Astrocyte of the spinal cord (primary cell): ENCODE results near the gene RAB5A.
A peak's percentile ranks its signal among the peaks of the same experiment; 100 is the strongest.
"Not testable (repeated sequence)": the region's sequence is repeated elsewhere in the genome, so short reads cannot be mapped to it uniquely, and the experiment has no call there.

ENCODE experiments used
- DNase-seq: peaks from one replicate; pipeline ENCODE4 v3.0.0; 2011; ENCODE audit warnings: low read depth, low spot score
- H3K4me3 ChIP-seq: 2 replicates; pipeline ENCODE4 v1.5.1; 2011; ENCODE audit warnings: low read depth, mild to moderate bottlenecking, low read length, moderate library complexity
- in situ Hi-C: cut with HindIII; loops from 2 replicates; pipeline ENCODE4 v1.10.0; 2017; ENCODE audit warnings: low sequenced_read_pairs
- TF ChIP-seq, protein P1 (sequence below): IDR thresholded peaks from 2 replicates; pipeline ENCODE4 v1.5.1; 2012; ENCODE audit warnings: low read depth, mild to moderate bottlenecking, low read length, inconsistent platforms

Gene RAB5A

DNA sequence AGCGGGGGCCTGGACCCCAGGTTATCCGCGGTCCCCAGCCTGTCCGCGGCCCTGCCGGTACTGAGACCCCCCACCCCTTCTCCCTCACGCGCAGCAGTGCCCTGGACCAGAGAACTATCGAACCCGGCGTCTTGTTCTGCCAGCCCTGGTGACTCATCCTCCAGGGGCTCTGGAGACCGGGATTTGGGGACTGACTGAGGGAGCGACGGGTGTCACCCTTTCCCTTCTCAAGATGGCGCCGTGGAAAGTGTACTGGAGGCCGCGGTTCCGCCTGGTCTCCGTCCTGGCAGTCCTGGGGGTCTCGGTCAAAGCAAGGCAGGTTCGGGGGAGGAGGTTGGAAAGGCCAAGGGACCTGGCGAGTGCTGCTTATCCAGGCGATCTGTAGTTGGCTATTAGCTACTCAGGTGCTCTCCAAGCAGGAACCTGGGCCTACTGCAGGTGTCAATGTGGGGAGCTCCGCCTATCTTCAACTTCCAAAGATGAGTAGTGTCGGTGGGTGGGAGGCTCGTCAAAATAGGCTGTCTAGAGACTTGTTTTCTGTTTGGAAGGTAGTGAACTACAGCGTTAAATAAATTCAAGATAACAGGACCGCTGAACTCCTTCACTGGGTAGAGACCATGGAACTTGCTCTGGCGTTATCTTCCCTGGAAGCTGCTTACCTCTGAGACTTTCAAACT lies 790 bp downstream of the RAB5A start:
- peak; percentile 48 for DNase-seq
- TF ChIP-seq, protein P1, sequence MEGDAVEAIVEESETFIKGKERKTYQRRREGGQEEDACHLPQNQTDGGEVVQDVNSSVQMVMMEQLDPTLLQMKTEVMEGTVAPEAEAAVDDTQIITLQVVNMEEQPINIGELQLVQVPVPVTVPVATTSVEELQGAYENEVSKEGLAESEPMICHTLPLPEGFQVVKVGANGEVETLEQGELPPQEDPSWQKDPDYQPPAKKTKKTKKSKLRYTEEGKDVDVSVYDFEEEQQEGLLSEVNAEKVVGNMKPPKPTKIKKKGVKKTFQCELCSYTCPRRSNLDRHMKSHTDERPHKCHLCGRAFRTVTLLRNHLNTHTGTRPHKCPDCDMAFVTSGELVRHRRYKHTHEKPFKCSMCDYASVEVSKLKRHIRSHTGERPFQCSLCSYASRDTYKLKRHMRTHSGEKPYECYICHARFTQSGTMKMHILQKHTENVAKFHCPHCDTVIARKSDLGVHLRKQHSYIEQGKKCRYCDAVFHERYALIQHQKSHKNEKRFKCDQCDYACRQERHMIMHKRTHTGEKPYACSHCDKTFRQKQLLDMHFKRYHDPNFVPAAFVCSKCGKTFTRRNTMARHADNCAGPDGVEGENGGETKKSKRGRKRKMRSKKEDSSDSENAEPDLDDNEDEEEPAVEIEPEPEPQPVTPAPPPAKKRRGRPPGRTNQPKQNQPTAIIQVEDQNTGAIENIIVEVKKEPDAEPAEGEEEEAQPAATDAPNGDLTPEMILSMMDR: no peak
- in situ Hi-C loops: no loop called here
- peak overlapping the region; percentile 99 for H3K4me3 ChIP-seq

DNA sequence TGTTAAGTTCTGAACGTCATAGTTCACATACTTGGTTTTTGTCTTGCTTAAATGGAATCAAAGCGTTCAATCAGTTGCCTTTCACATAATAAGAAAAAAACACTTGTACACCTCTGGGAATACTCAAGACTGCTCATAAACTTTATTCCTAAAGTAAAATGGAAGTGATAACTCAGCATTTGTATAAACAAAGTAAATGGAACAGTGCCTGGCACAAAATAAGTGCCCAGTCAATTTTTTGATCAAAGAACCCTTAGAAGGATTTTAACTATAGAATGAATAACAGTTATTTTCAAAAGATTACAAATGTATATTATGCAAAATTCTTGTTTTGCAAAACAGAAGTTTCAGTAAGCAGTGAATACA lies 1.3 kb downstream of the RAB5A start:
- H3K4me3 ChIP-seq: peak overlapping the region; percentile 99
- TF ChIP-seq, protein P1: no peak
- peak; percentile 14 for DNase-seq
- in situ Hi-C loops: no loop called here

DNA sequence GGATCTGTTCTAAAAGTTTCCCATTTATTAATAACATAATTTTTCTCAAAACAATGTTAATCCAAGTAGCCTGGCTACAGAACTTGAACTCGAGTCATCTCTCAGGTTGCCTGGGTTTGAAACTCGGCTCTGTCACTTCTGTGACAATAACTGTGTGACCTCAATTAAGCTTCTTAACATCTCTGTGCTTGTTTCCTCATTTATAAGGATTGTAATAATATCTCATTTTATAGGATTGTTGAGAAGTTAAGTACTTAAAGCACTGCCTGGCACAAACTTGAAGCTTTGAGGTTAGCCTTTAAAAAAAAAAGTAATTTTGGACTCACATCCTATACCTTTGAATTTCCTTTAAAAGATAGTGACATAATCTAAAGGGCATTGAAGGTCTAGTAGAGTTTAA lies 3.4 kb downstream of the RAB5A start:
- TF ChIP-seq, protein P1: no peak
- in situ Hi-C loops: no loop called here
- no peak for DNase-seq
- H3K4me3 ChIP-seq: no peak overlapping the region

DNA sequence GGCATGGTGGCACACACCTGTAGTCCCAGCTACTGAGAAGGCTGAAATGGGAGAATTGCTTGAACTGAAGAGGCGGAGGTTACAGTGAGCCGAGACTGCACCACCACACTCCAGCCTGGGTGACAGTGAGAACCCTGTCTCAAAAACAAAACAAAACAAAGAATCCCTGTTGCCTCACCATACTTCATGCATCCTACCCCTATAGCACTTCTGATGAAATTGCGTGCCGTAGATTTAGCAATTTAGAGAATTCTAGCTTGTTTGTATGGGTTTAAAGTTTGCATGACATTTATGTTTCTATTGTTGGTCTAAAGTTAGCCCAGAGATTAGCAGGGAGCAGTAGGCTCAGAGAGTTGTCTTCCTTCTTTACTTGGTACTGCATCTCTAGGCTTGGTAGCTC lies 7.8 kb downstream of the RAB5A start:
- in situ Hi-C loops: no loop called here
- H3K4me3 ChIP-seq: no peak overlapping the region
- TF ChIP-seq, protein P1: no peak
- DNase-seq: no peak

DNA sequence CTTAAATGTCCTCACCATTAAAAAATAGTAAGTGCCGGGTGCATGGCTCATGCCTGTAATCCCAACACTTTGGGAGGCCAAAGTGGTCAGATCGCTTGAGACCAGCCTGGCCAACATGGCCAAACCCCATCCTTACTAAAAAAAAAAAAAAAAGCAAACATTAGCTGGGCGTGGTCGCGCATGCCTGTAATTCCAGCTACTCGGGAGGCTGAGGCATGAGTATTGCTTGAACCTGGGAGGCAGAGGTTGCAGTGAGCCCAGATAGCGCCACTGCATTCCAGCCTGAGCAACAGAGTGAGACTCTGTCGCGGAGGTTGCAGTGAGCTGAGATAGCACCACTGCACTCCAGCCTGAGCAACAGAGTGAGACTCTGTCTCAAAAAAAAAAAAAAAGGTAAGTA lies 10.5 kb downstream of the RAB5A start:
- DNase-seq, in situ Hi-C loops, H3K4me3 ChIP-seq: not testable (repeated sequence)

DNA sequence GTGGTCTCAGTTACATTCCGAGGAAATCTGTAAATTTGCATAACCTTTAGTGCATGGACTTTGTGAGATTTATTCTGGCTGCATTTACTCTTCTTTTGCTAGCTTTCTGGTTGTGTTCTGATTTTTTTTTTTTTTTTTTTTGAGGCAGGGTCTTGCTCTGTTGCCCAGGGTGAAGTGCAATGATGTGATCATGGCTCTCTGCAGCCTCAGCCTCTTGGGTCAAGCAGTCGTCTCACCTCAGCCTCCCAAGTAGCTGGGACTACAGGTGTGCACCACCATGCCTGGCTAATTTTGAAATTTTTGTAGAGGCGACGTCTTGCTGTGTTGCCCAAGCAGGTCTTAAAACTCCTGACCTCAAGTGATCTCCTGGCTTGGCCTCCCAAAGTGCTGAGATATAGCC lies 12.6 kb downstream of the RAB5A start:
- TF ChIP-seq, protein P1: no peak
- no peak overlapping the region for H3K4me3 ChIP-seq
- DNase-seq: no peak
- in situ Hi-C loops: no loop called here

DNA sequence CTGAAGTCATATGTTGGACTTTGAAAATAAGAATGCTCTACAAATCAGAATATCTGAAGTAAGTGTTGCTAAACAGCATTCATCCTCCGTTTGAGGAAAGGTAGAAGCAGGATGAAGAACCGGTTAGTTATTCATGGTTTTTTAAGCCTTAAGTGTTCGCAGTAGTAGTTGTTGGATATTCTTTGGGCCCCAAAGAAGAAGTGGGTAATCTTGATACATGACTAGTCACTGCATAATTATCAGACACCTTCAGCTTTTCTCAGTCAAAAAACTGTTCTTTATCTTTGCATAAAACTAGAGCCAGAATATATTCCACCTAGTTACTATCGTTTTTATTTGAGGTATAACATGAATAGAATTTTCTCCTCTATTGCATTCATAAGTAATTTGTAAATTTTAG lies 13.8 kb downstream of the RAB5A start:
- no peak overlapping the region for H3K4me3 ChIP-seq
- in situ Hi-C loops: no loop called here
- DNase-seq: no peak
- TF ChIP-seq, protein P1: no peak
